H1 (cell line): ENCODE data around the gene RLN2.
A peak's percentile ranks its signal among the peaks of the same experiment; 100 is the strongest.

ENCODE experiments used
- CTCF ChIP-seq, 3 experiments: IDR thresholded peaks; 1 replicate in 2 of 3; 2 replicates in 1 of 3; pipeline versions ENCODE4 v1.5.1 to v1.6.1; 2011; ENCODE audit warnings: low read length in 3 of 3, mild to moderate bottlenecking in 3 of 3, inconsistent platforms in 2 of 3, low read depth in 1 of 3, moderate library complexity in 1 of 3; ENCODE audit not compliant: insufficient read depth in 1 of 3; ENCODE audit errors: control extremely low read depth in 1 of 3
- EP300 ChIP-seq, 2 experiments: IDR thresholded peaks; 1 replicate in 1 of 2; 2 replicates in 1 of 2; pipeline ENCODE4 v1.6.1; 2011 to 2012; ENCODE audit warnings: low read depth in 2 of 2, low read length in 2 of 2, mild to moderate bottlenecking in 2 of 2, borderline replicate concordance in 1 of 2, inconsistent platforms in 1 of 2, moderate library complexity in 1 of 2
- EZH2 ChIP-seq: fragments of 200-600 bp; sonication (generic); IDR thresholded peaks from 2 replicates; pipeline ENCODE4 v1.7.1; 2012; ENCODE audit warnings: low read depth, mild to moderate bottlenecking, moderate library complexity, low read length, inconsistent platforms; ENCODE audit not compliant: severe bottlenecking
- GTF2F1 ChIP-seq: IDR thresholded peaks from 2 replicates; pipeline ENCODE4 v1.6.1; 2012; ENCODE audit warnings: low read depth, low read length, improper control_type of control experiment, borderline replicate concordance
- POLR2AphosphoS5 ChIP-seq: IDR thresholded peaks from 2 replicates; pipeline ENCODE4 v1.6.1; 2011; ENCODE audit warnings: low read depth, low read length
- SIX5 ChIP-seq: IDR thresholded peaks from 2 replicates; pipeline ENCODE4 v1.6.1; 2011; ENCODE audit warnings: mild to moderate bottlenecking, low read depth, low read length
- SUZ12 ChIP-seq: fragments of 200-600 bp; sonication (generic); IDR thresholded peaks from 2 replicates; pipeline ENCODE4 v1.6.1; 2012; ENCODE audit warnings: mild to moderate bottlenecking, inconsistent platforms, low read length, moderate library complexity, mixed read lengths

- peak in 1 of 3 experiments; percentile 16; a peak in 1 of 4 replicates for TF ChIP-seq CTCF (IDR thresholded peaks at IDR 0.05; ENCODE audit: control extremely low read depth in 1 of 3, insufficient read depth in 1 of 3, low read depth in 1 of 3, low read length in 3 of 3)
- TF ChIP-seq POLR2AphosphoS5, result no peak
- no peak for TF ChIP-seq EZH2
- no peak for TF ChIP-seq EP300 (IDR thresholded peaks at IDR 0.05; ENCODE audit: borderline replicate concordance in 1 of 2, low read depth in 2 of 2, low read length in 2 of 2)
- TF ChIP-seq SUZ12, result no peak
- no peak for TF ChIP-seq GTF2F1
- no peak for TF ChIP-seq SIX5
These were observed 40.9 kb downstream of the RLN2 start for GRCh38 chr9:5263351-5264218.
